T-helper 1 cell (primary cell): ENCODE data around the gene ODAD3.
"Not testable (repeated sequence)": the region's sequence is repeated elsewhere in the genome, so short reads cannot be mapped to it uniquely, and the experiment has no call there.

ENCODE experiments used
- DNase-seq, 5 donors: peaks; one replicate each; pipeline ENCODE4 v3.0.0-alpha.2; 2012 to 2020

The ODAD3 gene

DNA sequence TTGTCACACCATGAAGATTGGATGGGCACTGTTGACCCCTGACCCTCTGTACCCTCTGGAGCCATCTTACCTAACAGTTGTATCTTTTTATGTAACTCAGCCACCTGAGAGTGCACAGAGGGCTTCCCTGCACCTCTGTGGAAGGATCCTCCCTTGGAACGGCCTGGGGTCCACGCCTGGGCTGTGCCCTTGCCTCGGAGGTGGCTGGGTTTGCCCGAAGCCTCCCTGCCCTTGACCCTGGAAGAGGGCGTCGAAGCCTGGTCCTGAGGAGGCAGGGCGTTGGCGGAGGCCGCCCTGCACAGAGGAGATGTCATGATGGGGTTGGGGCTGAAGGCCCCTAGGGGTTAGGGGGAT lies 241 bp downstream of the ODAD3 start:
- DNase-seq, result no peak

- not testable (repeated sequence) for DNase-seq
Measured at GRCh38 chr19:11433526-11433925, 1.4 kb downstream of the ODAD3 start.

DNA sequence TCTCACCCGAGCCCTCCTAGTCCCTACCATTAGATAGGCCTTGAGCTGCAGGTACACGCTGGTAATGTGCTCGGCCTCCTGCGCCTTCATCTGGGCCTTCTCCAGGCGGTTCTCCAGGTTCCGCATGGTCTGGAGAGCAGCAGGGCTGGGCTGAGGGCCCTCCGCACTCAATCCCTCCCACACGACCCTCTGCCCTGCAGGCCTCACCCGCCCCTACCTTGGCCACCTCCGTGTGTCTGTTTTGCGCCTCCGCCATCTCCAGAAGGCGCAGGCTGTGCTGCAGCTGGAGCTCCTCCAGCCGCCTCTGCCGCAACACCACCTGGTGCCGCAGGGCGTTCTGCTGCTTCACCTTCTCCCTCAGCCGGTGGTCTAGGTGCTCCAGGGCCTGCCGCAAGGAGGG lies 8.3 kb downstream of the ODAD3 start:
- no peak for DNase-seq

- DNase-seq, result no peak
Measured at GRCh38 chr19:11425719-11426457, 9.0 kb downstream of the ODAD3 start.

- no peak for DNase-seq
Measured at GRCh38 chr19:11423791-11424181, 11.1 kb downstream of the ODAD3 start.

- DNase-seq, result no peak
Measured at GRCh38 chr19:11423164-11423790, 11.6 kb downstream of the ODAD3 start.

DNA sequence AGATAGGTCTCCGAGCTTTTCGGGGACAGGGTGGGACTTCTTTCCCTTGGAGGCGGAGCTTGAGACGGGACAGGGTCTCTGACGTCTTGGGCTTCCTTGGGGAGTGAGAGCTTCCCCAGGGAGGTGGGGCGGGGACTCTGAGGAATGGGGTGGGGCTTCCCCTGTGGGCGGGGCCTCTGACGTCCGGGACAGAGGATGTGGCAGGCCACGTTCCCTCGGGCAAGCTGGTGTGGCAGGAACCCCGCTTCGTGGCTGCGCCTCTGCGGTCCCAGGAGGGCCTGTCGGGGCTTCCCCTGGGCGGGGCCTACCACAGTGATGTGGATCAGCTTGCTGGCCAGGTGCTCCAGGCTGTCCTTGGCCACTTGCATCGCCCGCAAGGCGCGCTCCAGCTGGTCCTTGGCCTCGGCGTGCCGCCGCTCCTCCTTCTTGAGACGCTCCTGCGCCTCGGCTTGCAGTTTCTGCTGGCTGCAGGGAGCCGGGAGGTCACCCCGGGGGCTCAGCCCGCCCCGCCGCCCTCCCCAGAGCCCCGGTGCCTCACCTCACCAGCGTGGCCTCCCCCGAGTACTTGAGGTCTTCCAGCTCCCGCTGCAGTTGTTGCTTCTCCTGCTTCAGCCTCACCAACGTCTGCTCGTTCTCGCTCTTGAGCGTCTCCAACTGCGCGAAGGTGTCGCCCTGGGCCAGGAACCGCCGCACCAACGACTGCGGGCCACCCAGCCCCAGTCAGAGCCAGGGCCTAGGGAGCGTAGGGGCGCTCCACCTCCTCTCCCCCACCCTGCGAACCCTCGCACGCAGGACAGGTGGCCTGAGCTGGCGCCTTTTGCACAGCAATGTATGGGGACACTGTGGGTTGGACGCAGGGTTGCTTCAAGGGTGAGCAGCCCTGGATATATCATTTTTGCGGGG lies 12.5 kb downstream of the ODAD3 start:
- peak; percentile 41 to 82 (median 45) for DNase-seq

GRCh38 chr19:11421371-11422098 lies 13.4 kb downstream of the ODAD3 start:
- peak in 2 of 5 donors; percentile 29 to 36 for DNase-seq

DNA sequence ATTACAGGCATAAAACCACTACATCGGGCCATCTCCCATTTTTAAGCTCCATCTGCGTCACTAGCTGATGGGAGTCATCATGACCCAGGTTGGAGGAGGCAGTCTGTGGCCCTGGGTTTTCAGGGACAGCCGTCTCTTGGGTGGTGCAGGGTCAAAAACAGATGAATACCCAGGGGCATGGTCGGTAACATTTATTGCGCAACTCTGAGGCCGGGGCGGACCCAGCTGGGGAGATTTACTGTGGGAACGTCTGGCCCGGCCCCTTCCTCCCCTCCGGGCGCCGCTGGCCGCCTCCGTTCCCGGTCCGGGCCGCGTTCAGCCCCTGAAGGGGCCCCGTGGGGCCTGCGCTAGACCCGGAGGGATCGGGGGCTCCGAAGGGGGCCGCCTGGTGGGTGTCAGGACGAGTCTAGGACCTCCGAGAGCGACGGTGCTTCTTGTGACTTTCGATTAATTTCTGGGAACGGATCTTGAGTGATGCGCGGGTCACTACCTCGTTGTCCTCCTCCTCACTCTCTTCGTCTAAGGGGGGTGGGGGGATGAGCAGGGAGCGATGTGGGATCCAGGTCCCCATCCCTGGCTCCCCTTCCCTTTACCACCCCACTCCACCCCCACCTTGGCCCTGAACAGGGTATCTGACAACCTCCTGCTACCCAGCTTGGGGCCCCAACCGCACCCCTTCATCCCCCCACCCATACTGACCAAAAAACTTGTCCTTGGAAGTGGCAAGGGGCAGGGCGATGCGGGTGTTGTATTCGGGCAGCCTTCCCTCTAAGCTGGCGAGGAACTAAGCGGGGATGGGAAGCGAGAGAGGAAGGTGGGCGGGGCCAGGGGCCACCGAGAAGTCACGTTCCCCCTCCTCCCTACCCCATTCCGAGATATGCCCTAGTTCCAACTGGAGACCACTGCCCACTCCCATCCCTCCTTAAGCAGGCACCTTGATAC lies 14.2 kb downstream of the ODAD3 start:
- DNase-seq, result no peak

GRCh38 chr19:11418549-11419506 lies 16.1 kb downstream of the ODAD3 start, which contains the start of gene RGL3:
Gene RGL3 (minus strand): TSS chr19:11419314. CDS start chr19:11419278, 36 bp downstream.
- DNase-seq, result no peak

- DNase-seq, result no peak
Measured at GRCh38 chr19:11418094-11418548, 16.8 kb downstream of the ODAD3 start.

DNA sequence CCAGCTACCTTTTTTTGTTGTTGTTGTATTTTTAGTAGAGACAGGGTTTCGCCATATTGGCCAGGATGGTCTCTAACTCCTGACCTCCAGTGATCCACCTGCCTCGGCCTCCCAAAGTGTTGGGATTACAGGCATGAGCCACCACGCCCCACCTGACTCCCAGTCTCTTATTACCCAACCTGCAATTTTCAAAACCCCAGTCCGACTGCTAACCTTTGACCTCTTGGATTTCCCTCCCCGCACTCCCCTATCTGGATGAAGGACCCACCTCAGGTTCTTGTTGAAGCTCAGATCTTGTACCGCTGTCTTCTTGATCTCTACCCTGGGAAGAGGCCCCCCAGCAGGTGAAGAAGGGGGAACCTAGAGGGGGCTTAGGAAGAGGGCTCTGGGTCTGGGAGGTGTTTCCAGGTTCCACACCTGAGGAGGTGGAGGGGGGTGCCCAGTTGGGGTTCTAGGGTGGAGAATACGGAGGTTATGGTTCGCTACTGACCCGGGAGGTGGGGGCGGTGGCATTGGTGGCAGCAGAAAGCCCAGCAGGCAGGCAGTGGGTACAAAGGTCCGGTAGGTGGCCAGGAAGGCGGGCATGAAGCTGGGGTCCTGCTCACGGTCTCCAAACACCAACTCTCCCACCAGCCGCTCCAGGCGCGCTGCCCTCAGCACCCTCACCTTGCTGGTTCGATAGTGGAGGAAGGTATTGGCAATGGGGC lies 18.4 kb downstream of the ODAD3 start:
- DNase-seq, result no peak

DNA sequence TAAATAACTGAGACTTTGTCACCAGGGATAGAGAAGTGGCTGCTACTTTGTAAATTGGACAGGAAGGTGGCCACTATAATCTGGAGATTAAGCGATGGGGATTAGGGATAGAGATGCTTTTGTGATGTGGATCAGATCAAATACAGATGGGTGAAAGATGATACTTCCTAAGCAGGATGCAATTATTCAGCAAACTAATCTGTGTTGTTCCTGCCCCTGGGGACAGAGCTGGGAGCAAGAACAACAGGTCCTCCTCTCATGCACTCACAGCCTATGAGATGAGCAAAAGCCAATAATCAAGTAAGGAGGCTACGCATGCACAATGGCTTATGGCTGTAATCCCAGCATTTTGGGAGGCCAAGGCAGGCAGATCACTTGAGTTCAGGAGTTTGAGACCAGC lies 20.4 kb downstream of the ODAD3 start:
- DNase-seq, result no peak

- no peak for DNase-seq
Measured at GRCh38 chr19:11410682-11411081, 24.2 kb downstream of the ODAD3 start.

DNA sequence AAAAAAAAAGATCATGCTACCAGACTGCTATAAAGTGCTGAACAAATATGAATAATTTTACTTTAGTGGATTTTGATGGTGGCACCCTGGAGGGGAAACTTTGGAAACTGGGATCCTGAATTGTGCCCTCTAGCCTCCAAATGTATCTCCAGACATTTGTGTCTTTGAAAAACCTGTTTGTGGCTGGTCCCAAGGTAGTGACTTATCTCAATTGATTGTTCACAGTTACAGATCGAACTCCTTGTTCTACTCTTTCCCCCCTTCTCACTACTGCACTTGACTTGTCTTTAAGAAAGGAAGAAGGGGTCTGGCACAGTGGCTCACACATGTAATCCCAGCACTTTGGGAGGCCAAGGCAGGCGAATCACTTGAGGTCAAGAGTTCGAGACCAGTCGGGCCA lies 26.3 kb downstream of the ODAD3 start:
- DNase-seq, result no peak

- DNase-seq, result not testable (repeated sequence)
Measured at GRCh38 chr19:11406703-11407236, 28.2 kb downstream of the ODAD3 start.

GRCh38 chr19:11405846-11406643 lies 28.9 kb downstream of the ODAD3 start:
- no peak for DNase-seq

DNA sequence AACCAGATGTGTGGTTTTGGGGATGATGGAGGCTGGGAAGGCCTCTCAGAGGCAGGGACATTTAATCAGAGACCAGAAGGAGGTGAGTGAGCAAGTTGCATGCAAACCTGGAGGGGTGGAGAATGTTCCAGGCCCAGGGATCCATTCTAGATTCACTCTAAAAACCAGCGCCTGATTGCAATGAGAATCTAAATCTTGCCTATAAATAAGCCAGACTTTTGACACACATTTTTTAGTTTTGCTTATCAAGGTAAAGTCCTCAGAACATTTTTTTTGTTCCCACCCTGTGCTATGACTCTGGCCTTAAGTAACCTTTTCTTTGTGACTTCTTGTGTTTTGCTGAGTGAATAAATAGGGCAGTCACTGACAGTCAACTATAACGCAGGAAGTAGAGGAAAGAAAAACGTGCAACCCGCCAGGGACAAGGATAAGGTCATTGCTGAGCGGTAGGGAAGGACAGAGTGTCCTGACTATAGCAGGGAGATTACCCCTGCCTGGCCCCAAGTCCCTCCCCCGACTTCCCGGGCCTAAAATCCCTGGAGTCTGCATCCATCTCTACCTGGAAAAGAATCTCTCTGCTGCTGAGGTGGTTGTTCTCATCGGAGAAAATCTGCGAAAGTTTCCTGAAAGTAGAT lies 30.2 kb downstream of the ODAD3 start:
- DNase-seq, result no peak
